GM12891 (cell line): ENCODE results near the gene ARHGEF28.

Experiments used
- DNase-seq: peaks from one replicate; pipeline ENCODE4 v3.0.0; 2011; ENCODE audit warnings: low spot score; ENCODE audit not compliant: insufficient read length
- FAIRE-seq: peaks from 2 replicates; lab custom pipeline; 2011; peaks lifted over from hg19 to GRCh38; lab: Jason Lieb, UNC
- PAX5 ChIP-seq: IDR thresholded peaks from 2 replicates; pipeline ENCODE4 v1.6.1; 2011; ENCODE audit warnings: low read length, moderate library complexity, mild to moderate bottlenecking; ENCODE audit not compliant: insufficient read depth, severe bottlenecking
- POLR2A ChIP-seq: IDR thresholded peaks from 2 replicates; pipeline ENCODE4 v1.6.1; 2011; ENCODE audit warnings: low read depth, low read length, control low read depth
- POLR2AphosphoS5 ChIP-seq: IDR thresholded peaks from 2 replicates; pipeline ENCODE4 v1.6.1; 2011; ENCODE audit warnings: low read depth, low read length, control low read depth
- POU2F2 ChIP-seq: IDR thresholded peaks from 2 replicates; pipeline ENCODE4 v1.6.1; 2011; ENCODE audit warnings: low read depth, mild to moderate bottlenecking, control low read depth, low read length, moderate library complexity
- SPI1 ChIP-seq: IDR thresholded peaks from 2 replicates; pipeline ENCODE4 v1.6.1; 2011; ENCODE audit warnings: low read depth, low read length, control low read depth
- TAF1 ChIP-seq: IDR thresholded peaks from 2 replicates; pipeline ENCODE4 v1.6.1; 2011; ENCODE audit warnings: low read depth, low read length, control low read depth

ARHGEF28 gene

DNA sequence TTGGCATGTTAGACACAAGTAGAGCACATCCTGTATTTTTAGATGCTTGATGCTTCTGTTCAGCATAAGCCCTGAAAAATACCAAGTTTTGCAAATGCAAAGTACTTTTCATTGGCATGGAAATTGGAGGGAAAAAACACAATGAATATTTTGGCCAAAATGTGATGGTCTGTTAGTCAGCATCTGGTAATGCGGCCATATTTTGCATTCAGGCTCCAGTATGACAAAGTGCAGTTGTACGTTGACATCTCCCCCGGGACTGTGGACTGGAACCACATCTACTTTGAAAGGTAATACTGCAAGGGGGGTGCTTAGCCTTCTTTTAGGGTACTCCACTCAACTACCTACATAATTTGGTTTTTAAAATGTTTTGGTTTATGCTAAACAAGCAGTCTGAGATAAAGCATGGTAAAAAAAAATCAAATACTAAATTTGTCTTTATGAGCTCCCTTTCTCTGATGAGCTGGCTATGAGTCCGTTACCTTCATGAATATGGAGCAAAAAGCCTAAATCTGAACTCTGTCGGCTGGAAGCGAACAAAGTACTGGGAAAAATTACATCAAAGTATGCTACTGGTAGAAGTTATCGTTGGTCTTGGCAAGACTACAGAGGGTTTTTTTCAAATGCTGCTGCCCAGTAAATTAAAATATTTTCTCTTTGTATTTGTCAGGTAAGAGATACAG is 297.0 kb downstream of the ARHGEF28 start:
- TF ChIP-seq POLR2AphosphoS5 (no peak), POU2F2 (no peak), POLR2A (no peak), TAF1 (no peak), SPI1 (no peak), PAX5 (no peak)
- DNase-seq: no peak
- FAIRE-seq: no peak

- no peak for TF ChIP-seq TAF1
- TF ChIP-seq POLR2A: no peak
- TF ChIP-seq SPI1: no peak
- no peak for TF ChIP-seq POLR2AphosphoS5
- no peak for TF ChIP-seq POU2F2
- TF ChIP-seq PAX5: no peak
- DNase-seq: no peak
- no peak for FAIRE-seq
These were observed 302.6 kb downstream of the ARHGEF28 start for GRCh38 chr5:73928476-73929070.

GRCh38 chr5:73935719-73936118 is 309.7 kb downstream of the ARHGEF28 start:
- DNase-seq: no peak
- FAIRE-seq: no peak
- TF ChIP-seq TAF1: no peak
- TF ChIP-seq POU2F2: no peak
- TF ChIP-seq PAX5: no peak
- TF ChIP-seq POLR2A: no peak
- TF ChIP-seq SPI1: no peak
- TF ChIP-seq POLR2AphosphoS5: no peak

GRCh38 chr5:73938280-73938937 is 312.4 kb downstream of the ARHGEF28 start:
- TF ChIP-seq PAX5: no peak
- no peak for TF ChIP-seq POLR2A
- TF ChIP-seq TAF1: no peak
- no peak for TF ChIP-seq SPI1
- TF ChIP-seq POLR2AphosphoS5: no peak
- TF ChIP-seq POU2F2: no peak
- FAIRE-seq: no peak
- no peak for DNase-seq

- FAIRE-seq (no peak), DNase-seq (no peak)
- TF ChIP-seq SPI1 (no peak), PAX5 (no peak), POU2F2 (no peak), POLR2AphosphoS5 (no peak), POLR2A (no peak), TAF1 (no peak)
These were observed 312.9 kb downstream of the ARHGEF28 start for GRCh38 chr5:73938938-73939320.

GRCh38 chr5:73939557-73939956 is 313.6 kb downstream of the ARHGEF28 start:
- FAIRE-seq: no peak
- DNase-seq: no peak
- no peak for TF ChIP-seq PAX5
- TF ChIP-seq POU2F2: no peak
- TF ChIP-seq SPI1: no peak
- no peak for TF ChIP-seq POLR2AphosphoS5
- no peak for TF ChIP-seq POLR2A
- TF ChIP-seq TAF1: no peak

- FAIRE-seq: no peak
- TF ChIP-seq POU2F2 (no peak), POLR2AphosphoS5 (no peak), POLR2A (no peak), TAF1 (no peak)
- DNase-seq: no peak
These were observed 314.0 kb downstream of the ARHGEF28 start for GRCh38 chr5:73940026-73940425.

DNA sequence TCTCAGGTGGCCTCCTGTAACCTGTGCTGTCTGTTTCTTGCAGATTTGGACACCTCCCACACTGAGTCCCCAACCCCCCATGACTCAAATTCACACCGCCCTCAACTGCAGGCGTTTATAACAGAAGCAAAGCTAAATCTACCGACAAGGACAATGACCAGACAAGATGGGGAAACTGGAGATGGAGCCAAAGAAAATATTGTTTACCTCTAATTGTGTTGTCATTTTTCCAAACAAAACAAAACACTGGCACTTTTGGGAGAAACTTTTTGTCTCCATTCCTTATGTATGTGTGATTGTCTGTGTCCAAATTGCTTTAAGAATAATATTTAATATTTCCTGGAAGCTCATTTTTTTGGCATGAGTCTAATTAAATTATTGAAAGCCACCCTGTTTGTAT is 314.8 kb downstream of the ARHGEF28 start:
- FAIRE-seq (no peak), DNase-seq (no peak)
- TF ChIP-seq POU2F2 (no peak), PAX5 (no peak), TAF1 (no peak), POLR2A (no peak), SPI1 (no peak), POLR2AphosphoS5 (no peak)

DNA sequence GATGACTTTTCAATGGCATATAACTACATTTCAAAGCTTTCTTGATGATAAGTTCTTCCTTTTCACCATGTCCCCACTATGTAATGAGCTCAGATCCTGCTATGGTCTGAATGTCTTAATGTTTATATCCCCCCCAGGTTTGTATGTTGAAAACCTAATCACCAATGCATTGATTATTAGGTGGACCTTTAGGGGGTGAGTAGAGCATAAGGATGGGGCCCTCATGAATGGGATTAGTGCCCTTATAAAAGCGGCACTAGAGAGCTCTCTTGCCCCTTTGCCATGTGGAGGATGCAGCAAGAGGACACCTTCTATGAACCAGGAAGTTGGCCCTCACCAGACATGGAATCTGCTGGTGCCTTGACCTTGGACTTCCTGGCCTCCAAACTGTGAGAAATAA is 316.8 kb downstream of the ARHGEF28 start:
- TF ChIP-seq POLR2AphosphoS5: no peak
- no peak for TF ChIP-seq PAX5
- TF ChIP-seq POLR2A: no peak
- TF ChIP-seq SPI1: no peak
- no peak for TF ChIP-seq TAF1
- no peak for TF ChIP-seq POU2F2
- FAIRE-seq (no peak), DNase-seq (no peak)
